Measurements from ENCODE around the gene UNC79. TPM values are rescaled to one million over a fixed set of nuclear protein-coding genes. Genes with fewer than 3 reads are reported as not detected.

UNC79 gene
- total RNA-seq, 1 donor from 2014 or later = 0.10 TPM

DNA sequence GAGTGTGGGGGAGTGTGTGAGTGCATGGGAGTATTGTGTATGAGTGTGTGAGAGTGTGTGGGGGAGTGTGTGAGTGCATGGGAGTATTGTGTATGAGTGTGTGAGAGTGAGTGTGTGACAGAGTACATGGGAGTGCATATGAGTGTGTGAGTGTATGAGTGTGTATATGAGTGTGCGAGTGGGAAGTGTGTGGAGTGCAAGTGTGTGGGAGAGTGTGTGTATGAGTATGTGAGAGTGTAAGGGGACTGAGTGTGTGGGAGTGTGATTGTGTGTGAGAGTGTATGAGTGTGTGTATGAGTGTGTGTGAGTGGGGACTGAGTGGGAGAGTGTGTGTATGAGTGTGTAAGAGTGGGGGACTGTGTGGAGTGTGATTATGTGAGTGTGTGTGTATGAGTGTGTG is 316.8 kb downstream of the UNC79 start:
- Mint-ChIP-seq H3K27ac (ENCODE audit: unreplicated experiment) (no peak overlapping the region), H3K36me3 (ENCODE audit: low read depth) (no peaks in the 10 kb centered on the region), H3K4me1 (ENCODE audit: low read depth) (no peaks in the 10 kb centered on the region), H3K4me3 (ENCODE audit: unreplicated experiment) (no peak overlapping the region), H3K9me3 (ENCODE audit: low read depth) (no peaks in the 10 kb centered on the region), H3K27me3 (ENCODE audit: low read depth) (peaks cover 7% of the 10 kb centered on the region)
- TF ChIP-seq, protein P1, sequence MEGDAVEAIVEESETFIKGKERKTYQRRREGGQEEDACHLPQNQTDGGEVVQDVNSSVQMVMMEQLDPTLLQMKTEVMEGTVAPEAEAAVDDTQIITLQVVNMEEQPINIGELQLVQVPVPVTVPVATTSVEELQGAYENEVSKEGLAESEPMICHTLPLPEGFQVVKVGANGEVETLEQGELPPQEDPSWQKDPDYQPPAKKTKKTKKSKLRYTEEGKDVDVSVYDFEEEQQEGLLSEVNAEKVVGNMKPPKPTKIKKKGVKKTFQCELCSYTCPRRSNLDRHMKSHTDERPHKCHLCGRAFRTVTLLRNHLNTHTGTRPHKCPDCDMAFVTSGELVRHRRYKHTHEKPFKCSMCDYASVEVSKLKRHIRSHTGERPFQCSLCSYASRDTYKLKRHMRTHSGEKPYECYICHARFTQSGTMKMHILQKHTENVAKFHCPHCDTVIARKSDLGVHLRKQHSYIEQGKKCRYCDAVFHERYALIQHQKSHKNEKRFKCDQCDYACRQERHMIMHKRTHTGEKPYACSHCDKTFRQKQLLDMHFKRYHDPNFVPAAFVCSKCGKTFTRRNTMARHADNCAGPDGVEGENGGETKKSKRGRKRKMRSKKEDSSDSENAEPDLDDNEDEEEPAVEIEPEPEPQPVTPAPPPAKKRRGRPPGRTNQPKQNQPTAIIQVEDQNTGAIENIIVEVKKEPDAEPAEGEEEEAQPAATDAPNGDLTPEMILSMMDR (IDR thresholded peaks at IDR 0.05) = no peak
- no peak for DNase-seq (ENCODE audit: low spot score)

DNA sequence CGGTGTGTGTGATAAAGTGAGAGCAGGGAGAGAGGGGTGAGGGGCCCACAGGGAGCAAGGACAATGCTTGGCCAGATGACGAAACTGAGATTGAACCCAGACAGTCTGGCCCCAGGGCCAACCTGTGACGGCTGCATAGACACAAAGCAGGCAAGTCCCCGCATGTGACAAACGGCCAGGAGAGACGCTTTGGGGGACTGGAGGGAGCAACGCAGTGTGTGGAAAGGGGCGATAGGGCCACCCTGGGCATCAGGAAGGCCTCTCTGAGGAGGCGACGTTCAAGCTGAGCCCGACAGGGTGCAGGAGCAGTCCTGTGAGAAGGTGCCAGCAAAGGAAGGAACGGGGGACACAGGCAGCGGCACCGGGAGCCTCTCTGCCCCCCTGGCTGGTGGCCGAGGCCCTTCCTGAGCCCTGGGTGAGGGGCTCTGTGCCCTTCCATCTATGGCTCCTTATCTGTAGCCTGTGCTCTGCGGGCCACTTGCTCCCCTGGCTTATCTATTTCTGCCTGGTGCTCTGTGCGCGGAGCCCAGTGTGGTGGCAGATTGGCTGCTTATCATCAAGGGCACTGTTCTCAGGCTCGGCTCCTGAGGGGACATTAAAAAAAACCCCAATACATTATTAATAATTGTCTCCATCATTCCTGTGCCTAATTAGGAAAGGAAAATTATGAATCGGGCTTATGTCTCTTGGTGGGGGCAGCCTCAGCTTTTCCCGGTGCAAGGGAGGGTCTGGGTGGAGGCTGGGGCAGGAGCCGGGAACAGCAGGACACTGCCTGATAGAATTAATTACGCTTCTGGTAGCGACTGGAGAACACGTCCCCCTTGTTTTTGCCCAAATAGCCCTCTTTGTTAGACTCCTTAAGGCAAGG is 317.7 kb downstream of the UNC79 start:
- Mint-ChIP-seq H3K4me3 (ENCODE audit: unreplicated experiment) (no peak overlapping the region), H3K9me3 (ENCODE audit: low read depth) (no peaks in the 10 kb centered on the region), H3K27ac (ENCODE audit: unreplicated experiment) (no peak overlapping the region), H3K4me1 (ENCODE audit: low read depth) (no peaks in the 10 kb centered on the region), H3K36me3 (ENCODE audit: low read depth) (no peaks in the 10 kb centered on the region), H3K27me3 (ENCODE audit: low read depth) (peaks cover 7% of the 10 kb centered on the region)
- TF ChIP-seq, protein P1 (IDR thresholded peaks at IDR 0.05) = no peak
- no peak for DNase-seq (ENCODE audit: low spot score)

- H3K4me3 Mint-ChIP-seq (ENCODE audit: unreplicated experiment) = no peak overlapping the region
- peaks cover 7% of the 10 kb centered on the region for H3K27me3 Mint-ChIP-seq (ENCODE audit: low read depth)
- H3K27ac Mint-ChIP-seq (ENCODE audit: unreplicated experiment) = no peak overlapping the region
- no peaks in the 10 kb centered on the region for H3K9me3 Mint-ChIP-seq (ENCODE audit: low read depth)
- no peak for DNase-seq (ENCODE audit: low spot score)
- TF ChIP-seq, protein P1 (IDR thresholded peaks at IDR 0.05) = no peak
- H3K4me1 Mint-ChIP-seq (ENCODE audit: low read depth) = no peaks in the 10 kb centered on the region
- no peaks in the 10 kb centered on the region for H3K36me3 Mint-ChIP-seq (ENCODE audit: low read depth)
Measured at GRCh38 chr14:93749076-93749420, 318.3 kb downstream of the UNC79 start.

GRCh38 chr14:93751946-93752655 is 321.4 kb downstream of the UNC79 start:
- H3K27me3 Mint-ChIP-seq (ENCODE audit: low read depth) = peaks cover 6% of the 10 kb centered on the region
- DNase-seq (ENCODE audit: low spot score) = no peak
- TF ChIP-seq, protein P1 (IDR thresholded peaks at IDR 0.05) = no peak
- no peaks in the 10 kb centered on the region for H3K4me1 Mint-ChIP-seq (ENCODE audit: low read depth)
- H3K4me3 Mint-ChIP-seq (ENCODE audit: unreplicated experiment) = no peak overlapping the region
- no peaks in the 10 kb centered on the region for H3K36me3 Mint-ChIP-seq (ENCODE audit: low read depth)
- no peak overlapping the region for H3K27ac Mint-ChIP-seq (ENCODE audit: unreplicated experiment)
- H3K9me3 Mint-ChIP-seq (ENCODE audit: low read depth) = peaks cover 2% of the 10 kb centered on the region

DNA sequence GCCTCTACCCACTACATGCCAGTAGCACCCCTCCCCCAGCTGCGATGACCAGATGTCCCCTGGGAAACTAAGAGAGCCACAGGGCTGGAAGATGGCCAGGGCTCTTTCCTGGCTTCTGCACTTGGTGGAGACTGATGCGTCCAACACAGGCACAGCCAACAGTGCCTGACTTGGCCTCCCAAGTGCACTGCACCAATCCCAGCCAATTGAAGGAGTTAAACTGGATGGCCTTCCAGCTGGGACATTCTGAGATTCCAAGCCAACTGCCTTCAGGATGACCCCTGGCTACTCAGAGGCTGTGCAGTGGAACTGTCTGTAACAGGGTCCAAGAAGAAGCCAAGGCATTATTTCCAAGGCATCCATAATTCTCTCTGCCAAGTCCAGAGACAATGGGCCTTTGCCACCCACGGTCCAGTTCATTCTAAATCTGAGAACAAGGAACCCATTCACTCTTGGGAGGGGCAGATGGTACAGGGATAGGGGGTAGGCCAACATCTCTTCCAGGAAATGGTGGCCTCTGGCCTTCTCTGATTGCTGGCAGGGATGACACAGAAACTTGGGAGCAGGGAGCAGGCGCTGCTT is 322.3 kb downstream of the UNC79 start:
- Mint-ChIP-seq H3K9me3 (ENCODE audit: low read depth) (peaks cover 2% of the 10 kb centered on the region), H3K27ac (ENCODE audit: unreplicated experiment) (no peak overlapping the region), H3K4me3 (ENCODE audit: unreplicated experiment) (no peak overlapping the region), H3K36me3 (ENCODE audit: low read depth) (no peaks in the 10 kb centered on the region), H3K4me1 (ENCODE audit: low read depth) (no peaks in the 10 kb centered on the region), H3K27me3 (ENCODE audit: low read depth) (peaks cover 2% of the 10 kb centered on the region)
- TF ChIP-seq, protein P1 (IDR thresholded peaks at IDR 0.05) = no peak
- DNase-seq (ENCODE audit: low spot score) = no peak

Data from chondrocyte (in vitro differentiated cells).